IPS-18c (cell line): ENCODE results near the gene MCFD2.

Experiments used
- H3K4me3 ChIP-seq: 2 replicates; pipeline ENCODE4 v1.7.0; 2013; ENCODE audit warnings: low read depth, mild to moderate bottlenecking, low read length, moderate library complexity; ENCODE audit not compliant: insufficient read depth
- H3K9me3 ChIP-seq: one replicate; pipeline ENCODE4 v1.6.1; 2013; ENCODE audit warnings: mild to moderate bottlenecking, low read length, moderate library complexity; ENCODE audit not compliant: control insufficient read depth, insufficient read depth

Gene MCFD2

DNA sequence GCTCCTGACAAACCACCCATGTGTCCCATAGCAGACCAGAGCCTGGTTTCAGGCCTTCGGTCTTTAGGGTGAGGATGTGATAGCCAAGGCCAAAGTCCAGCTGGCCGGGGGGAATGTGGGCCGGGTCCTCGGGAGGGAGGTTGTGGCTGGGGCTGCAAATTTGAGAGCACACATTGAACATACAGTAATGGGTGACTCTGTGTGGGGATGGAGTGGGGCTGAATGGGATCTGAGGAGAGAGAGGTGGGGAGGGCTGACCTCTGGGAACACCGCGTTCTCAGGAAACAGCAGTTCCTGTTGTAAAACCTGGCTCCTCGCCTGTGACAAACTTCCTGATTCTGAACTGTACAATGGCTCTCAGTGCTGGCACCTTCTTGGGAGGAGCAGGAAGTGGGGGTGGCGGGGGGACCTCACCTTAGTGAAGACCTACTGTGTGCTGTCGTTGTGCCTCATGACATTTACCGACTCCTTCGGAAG, 48.8 kb downstream of the MCFD2 start:
- no peak overlapping the region for H3K4me3 ChIP-seq
- H3K9me3 ChIP-seq, result peaks cover 5% of the 10 kb centered on the region

DNA sequence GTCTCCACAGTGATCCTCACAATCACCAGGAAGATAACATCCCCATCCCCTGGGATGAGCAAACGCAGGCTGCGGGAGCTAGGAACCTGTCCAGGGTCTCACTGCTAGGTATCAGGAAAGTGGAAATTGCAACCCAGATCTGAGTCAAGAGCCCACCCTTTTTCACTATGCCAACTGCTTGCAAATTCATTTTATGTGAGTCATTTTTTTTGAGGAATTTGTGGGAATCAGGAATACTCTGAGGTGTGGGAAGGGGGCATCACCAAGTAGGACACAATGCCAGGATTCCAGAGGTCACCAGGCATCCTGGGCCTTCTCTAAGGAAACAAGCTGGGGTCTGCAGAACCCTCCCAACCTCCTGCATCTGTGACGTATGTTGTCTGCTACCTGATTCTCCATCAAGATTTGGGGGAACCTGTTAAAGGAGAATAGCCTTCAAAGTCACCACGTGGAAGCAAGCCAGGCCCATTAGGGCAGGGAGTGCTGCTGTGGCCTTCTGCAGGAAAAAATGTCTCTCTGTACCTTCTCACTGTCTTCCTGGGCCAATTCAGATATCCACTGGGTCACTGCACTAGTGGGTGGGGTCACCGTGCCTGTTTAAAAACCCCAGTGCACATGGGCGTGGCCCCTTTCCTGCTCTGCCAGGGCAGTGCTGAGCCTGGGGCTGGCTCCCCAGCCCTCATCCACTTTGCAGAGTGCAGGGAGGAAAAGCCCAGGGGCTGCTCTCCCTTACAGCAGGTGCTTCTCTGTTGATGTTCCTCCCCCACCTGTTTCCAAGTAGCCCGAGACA, 50.2 kb downstream of the MCFD2 start:
- no peak overlapping the region for H3K4me3 ChIP-seq
- H3K9me3 ChIP-seq, result peaks cover 5% of the 10 kb centered on the region

DNA sequence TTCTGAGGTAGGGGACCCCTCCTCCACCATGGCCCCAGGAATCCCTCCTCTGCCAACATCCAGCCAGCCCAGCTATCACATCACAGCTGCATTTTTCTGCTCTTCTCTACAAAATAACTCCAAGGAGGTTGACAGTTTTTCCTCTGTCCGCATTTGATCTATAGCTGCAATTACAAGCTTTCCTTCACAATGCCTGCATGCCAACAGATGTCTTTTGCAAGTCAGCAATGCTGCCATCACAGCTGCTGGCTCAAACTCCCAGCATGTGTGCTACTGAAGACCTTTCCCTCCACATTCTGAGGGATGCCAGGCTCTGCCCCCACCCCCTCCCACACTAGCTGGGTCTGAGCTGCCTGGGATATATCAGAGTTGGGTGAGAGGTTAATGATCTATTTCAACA, 51.7 kb downstream of the MCFD2 start:
- H3K9me3 ChIP-seq, result peaks cover 5% of the 10 kb centered on the region
- H3K4me3 ChIP-seq, result no peak overlapping the region

DNA sequence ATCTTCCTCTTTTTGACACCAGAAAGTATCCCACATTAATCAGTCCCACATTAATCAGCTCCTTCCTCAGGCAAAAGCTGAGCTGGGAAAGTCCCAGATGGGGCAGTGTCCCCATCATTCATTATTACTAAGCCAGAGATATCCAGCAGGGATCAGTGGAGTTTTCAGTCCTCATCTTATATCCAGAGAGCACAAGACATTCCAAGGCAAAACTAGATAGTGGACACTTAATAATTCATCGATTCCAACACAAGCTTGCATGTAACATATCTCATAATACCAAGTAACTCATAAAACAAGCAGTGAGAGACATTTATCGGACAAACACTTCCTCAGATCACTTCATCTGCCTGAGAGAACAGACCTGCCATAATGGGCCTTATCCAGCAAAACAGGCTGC, 53.1 kb downstream of the MCFD2 start:
- H3K9me3 ChIP-seq, result peaks cover 3% of the 10 kb centered on the region
- no peak overlapping the region for H3K4me3 ChIP-seq

DNA sequence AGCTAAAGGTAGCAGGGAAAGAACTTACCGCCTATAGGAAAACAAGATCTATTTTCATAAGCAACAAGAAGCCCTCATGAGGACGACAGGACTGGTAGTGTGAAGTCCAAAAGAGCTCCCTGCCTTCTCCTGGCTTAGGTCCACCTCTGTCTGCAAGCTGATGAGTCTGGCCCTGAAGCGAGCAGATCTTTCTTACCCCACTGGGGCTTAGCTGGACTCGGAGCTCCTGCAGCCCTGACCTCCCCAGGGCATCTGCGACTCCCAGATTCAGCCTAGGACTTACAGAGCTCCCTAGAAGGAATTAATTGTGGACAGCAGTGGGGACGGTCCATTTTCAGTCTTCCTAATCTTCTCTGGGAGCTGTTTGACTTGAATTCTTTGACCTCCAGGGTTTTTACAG, 53.7 kb downstream of the MCFD2 start:
- peaks cover 3% of the 10 kb centered on the region for H3K9me3 ChIP-seq

DNA sequence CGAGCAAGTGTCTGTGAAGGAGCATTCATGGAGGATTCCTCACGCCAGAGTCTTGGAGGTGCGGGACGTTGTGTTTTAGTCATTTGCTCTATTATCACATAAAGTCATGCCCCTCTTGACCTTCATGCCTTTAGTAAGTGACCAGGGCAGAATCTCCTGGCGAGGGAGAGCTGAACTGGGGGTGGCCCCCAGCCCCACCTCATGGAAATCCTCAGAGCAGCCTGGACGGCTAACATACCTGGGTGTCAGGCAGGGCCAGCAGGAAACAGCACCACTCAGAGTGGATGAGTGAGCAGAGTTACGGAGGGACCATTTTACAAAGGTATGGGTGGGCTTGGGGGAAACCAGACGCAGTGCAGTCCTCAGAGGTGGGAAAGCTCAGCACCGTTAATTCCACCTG, 56.1 kb downstream of the MCFD2 start:
- H3K4me3 ChIP-seq, result no peak overlapping the region
- H3K9me3 ChIP-seq, result peaks cover 3% of the 10 kb centered on the region

More for the DNA sequence above, 53.7 kb downstream of the MCFD2 start:
- H3K4me3 ChIP-seq, result no peak overlapping the region

DNA sequence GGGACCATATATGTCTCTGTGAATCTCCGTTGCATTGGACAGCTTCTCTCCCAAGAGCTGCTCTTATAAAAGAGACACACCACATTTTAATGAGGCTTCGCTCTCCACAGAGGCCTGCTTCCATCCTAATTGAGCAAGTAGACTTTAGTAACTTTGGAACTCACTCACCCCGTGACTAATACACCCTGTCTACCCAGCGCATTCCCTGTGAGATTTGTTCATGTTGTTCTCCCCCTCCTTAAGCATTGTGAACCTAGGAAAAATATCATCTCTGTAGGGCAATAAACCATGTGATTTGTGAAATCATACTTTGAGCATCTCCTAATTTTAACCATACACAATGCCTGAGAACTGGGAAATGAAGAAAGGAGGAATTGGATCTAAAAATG, 56.9 kb downstream of the MCFD2 start:
- no peaks in the 10 kb centered on the region for H3K9me3 ChIP-seq
- no peak overlapping the region for H3K4me3 ChIP-seq

DNA sequence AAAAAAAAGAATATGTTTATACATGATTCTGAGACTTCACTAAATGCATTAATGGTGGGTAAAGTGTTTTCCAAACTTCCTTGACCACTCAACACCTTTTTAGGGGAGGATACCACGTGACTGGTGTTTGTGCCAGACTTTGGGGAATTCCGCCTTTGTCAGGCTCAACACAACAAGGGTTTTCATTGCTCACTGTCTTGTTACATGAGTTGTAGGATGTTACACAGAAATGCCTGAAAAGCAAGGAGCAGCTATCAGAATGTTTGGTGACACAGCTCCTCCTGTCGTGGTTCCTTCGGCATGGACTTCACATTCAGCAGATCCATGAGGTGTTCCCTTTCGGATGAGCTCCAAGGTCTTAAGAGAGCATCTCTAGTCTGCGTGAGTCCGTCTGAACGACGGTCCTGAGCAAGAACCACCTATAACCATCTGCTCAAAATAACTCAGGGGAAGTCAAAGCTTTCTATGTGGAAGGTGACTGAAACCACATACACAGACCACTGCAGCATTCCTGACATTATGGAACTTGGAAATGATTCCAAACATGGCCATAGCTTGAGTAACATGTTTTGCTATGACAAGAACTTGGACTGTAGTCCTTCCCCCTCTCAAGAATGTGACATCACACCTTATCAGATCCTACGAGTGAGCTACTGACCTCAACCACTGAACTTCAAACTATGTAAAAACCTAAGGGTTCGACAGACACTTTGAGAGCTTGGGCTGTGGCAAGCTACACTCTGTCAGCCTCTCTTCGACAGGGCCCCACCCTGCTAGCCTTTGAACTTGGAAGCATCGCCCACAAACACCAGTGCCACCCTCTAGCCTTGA, 57.5 kb downstream of the MCFD2 start:
- Histone ChIP-seq H3K9me3 (no peaks in the 10 kb centered on the region), H3K4me3 (no peak overlapping the region)

DNA sequence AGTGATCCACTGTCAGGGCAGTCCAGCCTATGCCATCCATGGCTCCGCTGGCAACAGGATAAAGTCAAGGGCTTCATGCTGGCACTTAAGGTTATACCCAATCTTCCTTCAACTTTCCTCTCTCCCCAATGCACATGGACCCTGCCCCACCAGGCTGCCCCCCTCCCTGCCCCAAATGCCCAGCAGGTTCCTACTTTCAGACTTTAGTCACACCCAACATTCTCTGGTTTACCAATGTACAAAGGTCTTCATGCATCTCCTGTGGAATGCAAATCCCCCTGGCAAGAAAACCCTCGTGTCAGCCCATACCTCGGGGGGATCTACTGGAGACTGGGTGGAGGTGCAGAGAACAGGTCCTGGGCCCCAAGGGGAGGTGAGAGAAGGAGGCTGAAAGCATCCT, 59.3 kb downstream of the MCFD2 start:
- no peak overlapping the region for H3K4me3 ChIP-seq
- H3K9me3 ChIP-seq, result no peaks in the 10 kb centered on the region

DNA sequence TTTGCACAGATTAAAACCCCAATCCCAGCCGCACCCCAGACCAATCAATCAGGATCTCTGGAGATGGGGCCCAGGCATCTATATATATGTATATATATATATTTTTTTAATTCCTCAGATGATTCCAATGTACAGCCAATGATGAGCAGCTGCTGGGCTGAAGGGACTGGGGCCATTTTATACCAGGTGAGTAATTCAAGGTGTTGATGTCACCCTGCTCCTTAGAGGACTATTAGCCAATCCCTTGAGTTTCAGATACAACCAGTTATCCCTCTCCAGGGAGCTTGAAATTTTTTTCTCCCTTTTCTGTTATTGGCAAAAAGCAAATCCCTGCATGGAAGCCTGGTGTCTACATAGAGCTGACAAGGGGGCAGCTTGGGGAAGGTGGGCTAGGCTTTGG, 59.8 kb downstream of the MCFD2 start:
- Histone ChIP-seq H3K4me3 (no peak overlapping the region), H3K9me3 (no peaks in the 10 kb centered on the region)

DNA sequence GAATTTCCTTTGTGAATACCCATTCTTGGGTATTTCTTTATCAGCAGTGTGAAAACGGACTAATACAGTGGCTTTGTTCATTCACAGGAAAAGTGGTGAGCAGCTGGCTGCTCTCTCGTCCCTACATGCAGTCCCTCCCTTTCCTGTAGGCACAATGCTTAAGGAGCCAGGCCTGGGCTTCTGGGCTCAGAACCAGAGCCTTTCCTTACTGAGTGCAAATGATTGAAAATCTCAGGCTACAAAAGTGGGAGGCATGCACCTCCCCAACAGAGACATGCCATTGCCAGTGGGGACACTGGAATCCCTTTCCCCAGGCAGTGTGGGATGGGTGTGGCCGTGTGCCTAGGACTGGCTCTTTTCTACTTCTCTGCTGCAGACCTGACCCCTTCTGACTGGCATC, 61.3 kb downstream of the MCFD2 start:
- no peaks in the 10 kb centered on the region for H3K9me3 ChIP-seq
- H3K4me3 ChIP-seq, result no peak overlapping the region

DNA sequence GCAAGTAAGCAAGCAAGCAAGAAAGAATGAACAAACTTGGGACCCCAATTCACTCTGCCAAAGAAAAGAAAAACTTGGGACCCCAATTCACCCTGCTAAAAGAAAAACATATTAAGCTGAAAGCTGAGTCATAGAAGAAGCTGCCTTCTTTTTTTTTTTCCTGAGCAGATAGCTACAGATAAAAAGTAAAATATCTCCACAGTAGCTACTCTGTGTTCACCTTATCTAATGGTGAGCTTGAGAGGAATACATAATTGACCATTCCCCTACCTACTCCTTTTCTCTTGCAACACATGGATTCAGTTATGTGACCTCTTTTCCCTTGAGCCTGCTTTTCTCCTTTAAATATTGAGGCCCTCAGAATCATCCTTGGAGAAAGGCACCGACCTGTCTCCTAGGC, 63.0 kb downstream of the MCFD2 start:
- Histone ChIP-seq H3K9me3 (no peaks in the 10 kb centered on the region), H3K4me3 (no peak overlapping the region)

DNA sequence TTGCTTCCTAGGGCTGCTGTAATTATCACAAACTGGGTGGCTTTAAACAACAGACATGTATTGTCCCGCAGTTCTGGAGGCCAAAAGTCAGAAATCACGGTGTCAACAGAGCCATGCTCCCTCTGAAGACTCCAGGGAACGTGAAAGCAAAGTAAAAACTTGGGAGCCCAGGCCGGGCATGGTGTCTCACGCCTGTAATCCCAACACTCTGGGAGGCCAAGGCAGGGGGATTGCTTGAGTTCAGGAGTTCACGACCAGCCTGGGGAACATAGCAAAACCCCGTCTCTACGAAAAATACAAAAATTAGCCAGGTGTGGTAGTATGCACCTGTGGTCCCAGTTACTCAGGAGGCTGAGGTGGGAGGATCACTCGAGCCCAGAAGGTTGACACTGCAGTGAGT, 63.5 kb downstream of the MCFD2 start:
- no peak overlapping the region for H3K4me3 ChIP-seq
- no peaks in the 10 kb centered on the region for H3K9me3 ChIP-seq
